K562 (cell line): ENCODE results near the gene ACER3.

Experiments used
- CAMTA2 ChIP-seq: fragments of 250-450 bp; sonication (Bioruptor Pico); conservative IDR thresholded peaks from 2 replicates; pipeline ENCODE4 v1.5.1; 2022
- RBM14 ChIP-seq: fragments of 200-400 bp; formaldehyde crosslinking; IDR thresholded peaks from 2 replicates; pipeline ENCODE4 v1.6.1; 2018; ENCODE audit warnings: low read depth, mild to moderate bottlenecking, low read length, moderate library complexity, borderline replicate concordance; ENCODE audit not compliant: insufficient read depth
- SETDB1 ChIP-seq: IDR thresholded peaks from one replicate; pipeline ENCODE4 v1.6.1; 2012; ENCODE audit warnings: low read length, control low read depth, inconsistent platforms
- SPI1 ChIP-seq: IDR thresholded peaks from 2 replicates; pipeline ENCODE4 v1.6.1; 2011; ENCODE audit warnings: low read depth, low read length, control low read depth, borderline replicate concordance

DNA sequence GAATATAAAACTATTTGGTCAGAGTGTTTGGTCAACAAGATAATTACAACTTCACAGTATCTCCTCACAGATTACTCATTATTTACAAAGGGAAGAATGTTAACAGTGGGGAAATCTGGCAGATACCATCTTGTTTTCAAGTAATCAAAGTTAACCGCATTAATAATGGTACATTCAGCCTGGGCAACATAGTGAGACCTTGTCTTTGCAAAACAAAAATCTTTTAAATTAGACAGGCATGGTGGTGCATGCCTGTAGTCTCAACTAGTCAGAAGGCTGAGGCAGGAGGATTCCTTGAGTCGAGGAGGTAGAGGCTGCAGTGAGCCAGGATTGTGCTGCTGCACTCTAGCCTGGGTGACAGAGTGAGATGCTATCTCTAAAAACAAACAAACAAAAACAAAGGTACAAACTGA lies 78.5 kb downstream of the ACER3 start:
- TF ChIP-seq CAMTA2 (CRISPR knock-in tag) (no peak), SPI1 (no peak), SETDB1 (no peak), RBM14 (no peak)
